HG03571 (cell line): ENCODE measurements around the gene PDC.
A peak's percentile ranks its signal among the peaks of the same experiment; 100 is the strongest.
"Not testable (repeated sequence)": the region's sequence is repeated elsewhere in the genome, so short reads cannot be mapped to it uniquely, and the experiment has no call there.

ENCODE experiments used
- ATAC-seq: cut with Tn5 transposase; IDR thresholded peaks from one replicate; pipeline ENCODE4 v1.9.1; 2021; ENCODE audit not compliant: unreplicated experiment

Gene PDC

DNA sequence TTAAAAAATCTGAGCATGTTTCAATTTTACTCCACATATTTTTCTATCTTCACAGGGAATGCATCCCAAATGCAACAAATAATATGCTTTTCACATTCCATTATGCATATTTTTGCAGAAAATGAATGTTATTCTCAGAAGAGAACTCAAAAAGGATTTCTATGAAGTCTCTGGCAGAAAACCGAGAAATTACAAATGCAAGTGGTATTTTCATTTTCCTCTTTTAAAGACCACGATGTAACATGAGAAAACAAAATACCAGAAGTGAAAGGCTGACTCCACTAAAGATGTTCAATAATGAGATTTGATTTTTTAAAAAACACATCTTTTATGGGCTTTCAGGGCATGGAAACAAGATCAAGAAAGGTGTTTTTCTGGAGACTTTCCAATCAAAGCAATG is 5.0 kb upstream of the PDC start:
- ATAC-seq = no peak

DNA sequence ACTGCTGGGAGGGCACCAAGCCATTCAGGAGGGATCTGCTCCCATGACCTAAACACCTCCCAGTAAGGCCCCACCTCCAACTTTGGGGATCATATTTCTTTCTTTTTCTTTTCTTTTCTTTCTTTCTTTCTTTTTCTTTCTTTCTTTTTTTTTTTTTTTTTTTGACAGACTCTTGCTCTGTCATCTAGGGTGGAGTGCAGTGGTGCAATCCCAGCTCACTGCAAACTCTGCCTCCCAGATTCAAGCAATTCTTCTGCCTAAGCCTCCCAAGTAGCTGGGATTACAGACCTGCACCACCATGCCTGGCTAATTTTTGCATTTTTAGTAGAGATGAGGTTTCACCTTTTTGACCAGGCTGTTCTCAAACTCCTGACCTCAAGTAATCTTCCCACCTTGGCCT is 4.6 kb upstream of the PDC start:
- ATAC-seq = not testable (repeated sequence)

DNA sequence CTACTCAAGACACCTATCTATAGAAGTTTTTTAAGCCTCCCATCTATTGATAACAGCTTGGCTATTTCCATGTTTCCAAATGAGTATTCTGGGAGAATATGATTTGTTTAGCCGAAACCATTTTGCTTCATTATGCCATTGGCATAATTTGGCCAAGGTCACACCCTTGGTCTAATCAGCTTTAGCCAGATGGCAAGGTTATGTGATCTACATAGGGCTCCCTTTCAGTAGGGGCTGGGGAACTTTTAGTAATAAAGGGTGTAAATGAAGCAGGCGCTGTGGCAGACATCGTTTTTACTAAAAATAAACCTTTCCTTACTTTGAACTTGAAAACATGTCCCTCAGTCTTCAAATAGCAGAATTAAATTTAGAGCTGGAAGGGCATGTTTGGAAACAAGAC is 3.0 kb upstream of the PDC start:
- no peak for ATAC-seq

DNA sequence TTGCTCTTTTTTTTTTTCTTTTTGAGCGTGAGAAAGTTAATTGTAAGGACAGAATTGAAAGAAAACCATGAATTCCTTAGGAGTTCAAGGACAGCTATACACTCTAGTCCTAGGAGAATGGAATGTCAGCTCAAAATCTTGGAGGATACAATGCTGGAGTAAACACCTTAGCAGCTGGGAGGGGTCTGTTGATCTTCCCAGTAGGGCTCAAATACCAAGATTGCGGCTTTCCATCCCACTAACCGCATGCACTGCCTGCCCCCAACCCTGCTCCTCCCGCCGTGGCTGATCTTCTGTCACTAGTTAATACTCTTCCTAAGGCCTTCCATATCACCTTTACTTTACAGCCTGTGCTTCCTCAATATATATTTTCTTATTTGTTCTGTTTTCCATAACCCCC is 2.6 kb upstream of the PDC start:
- no peak for ATAC-seq

- ATAC-seq = not testable (repeated sequence)
These were observed 1.8 kb downstream of the PDC start for GRCh38 chr1:186459161-186459560.

GRCh38 chr1:186456729-186457255 is 4.1 kb downstream of the PDC start:
- ATAC-seq = no peak

- no peak for ATAC-seq
These were observed 5.9 kb downstream of the PDC start for GRCh38 chr1:186454981-186455380.

GRCh38 chr1:186446152-186446551 is 14.8 kb downstream of the PDC start:
- ATAC-seq = no peak

- ATAC-seq = no peak
These were observed 17.3 kb downstream of the PDC start for GRCh38 chr1:186443638-186444037.

DNA sequence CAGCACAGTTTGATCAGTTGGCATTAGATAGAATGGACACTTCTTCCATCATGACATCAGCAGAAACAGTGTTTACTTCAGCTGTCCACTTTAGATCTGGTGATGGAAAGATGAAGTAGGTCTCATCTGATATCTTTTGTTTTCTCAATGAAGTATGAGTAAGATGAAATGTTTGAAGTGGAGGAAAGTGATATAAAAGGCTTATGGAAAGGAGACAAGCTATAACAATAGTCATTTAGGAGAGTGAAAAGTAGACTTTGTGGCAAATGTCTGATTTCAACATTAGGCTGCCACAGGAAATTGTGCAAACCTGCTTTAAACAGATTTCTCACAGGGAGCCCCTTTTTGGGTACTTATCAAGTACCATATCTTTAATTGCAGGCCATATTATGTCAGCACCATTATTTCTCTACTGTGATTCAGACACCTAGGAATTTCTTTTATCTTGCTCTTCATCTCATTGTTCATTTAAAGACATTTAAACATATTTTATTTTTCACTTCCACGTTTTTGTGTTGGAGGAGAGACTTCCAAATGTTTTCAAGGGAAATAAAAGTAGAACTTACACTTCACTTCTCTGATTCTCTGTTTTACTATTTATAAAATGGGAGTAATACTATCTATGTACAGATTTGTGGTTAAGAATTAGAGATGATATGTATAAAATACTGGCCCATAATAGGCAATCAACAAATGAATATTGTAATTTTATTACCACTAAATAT is 18.1 kb downstream of the PDC start:
- ATAC-seq = no peak

- no peak for ATAC-seq
These were observed 20.3 kb downstream of the PDC start for GRCh38 chr1:186440584-186440983.

- ATAC-seq = no peak
These were observed 22.3 kb downstream of the PDC start for GRCh38 chr1:186438567-186438966.

- no peak for ATAC-seq
These were observed 25.6 kb downstream of the PDC start for GRCh38 chr1:186435336-186435735.

DNA sequence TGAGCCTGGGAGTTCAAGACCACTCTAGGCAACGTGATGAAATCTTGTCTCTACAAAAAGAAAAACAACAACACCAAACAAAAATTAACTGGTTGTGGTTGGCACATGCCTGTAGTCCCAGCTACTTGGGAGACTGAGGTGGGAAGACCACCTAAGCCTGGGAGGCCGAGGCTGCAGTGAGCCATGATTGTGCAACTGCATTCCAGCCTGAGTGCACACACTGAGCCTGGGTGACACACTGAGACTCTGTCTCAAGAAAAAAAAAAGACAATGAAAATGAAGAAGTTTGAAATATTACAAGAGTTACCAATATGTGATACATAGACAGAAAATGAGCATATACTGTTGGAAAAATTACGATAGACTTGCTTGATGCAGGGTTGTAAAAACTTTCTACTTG is 31.9 kb downstream of the PDC start:
- no peak for ATAC-seq

DNA sequence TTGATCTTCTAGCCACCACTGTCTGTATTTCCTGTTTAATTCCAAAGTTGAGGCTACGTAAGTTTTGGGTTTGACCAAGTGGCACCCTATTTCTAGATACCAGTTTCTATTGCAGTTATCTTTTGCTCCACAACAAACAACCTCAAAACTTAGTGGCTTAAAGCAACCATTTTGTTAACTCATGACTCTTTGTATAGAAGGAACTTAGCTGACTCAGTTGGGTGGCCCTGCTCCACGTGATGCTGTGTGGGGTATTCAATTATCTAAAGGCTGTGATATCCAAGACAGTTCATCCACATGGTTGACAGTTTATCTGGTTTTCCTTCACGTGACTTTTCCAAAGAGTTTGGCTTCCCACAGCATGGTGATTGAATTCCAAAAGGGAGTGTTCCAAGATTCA is 34.8 kb downstream of the PDC start:
- ATAC-seq = no peak

GRCh38 chr1:186424539-186424938 is 36.4 kb downstream of the PDC start:
- ATAC-seq = no peak

GRCh38 chr1:186421446-186421845 is 39.5 kb downstream of the PDC start:
- no peak for ATAC-seq

DNA sequence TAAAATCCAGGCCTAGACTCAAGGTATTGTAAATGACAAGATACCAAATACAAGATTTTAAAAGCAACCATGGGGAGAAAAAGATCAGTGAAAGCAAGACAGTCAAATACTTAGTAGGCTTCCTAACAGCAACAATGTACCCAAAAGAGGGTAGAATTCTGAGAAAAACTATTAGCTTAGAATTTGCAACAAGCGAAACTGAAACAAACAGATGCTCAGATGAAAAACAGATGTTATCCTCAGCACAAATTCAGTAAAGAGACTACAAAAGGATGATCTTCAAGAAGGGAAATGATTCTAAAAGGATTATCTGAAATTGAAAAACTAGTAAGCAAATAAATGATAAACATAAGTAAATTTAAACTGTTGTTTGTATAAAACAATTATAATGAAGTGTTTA is 40.0 kb downstream of the PDC start:
- peak; percentile 65 for ATAC-seq

GRCh38 chr1:186420311-186420710 is 40.6 kb downstream of the PDC start:
- no peak for ATAC-seq

DNA sequence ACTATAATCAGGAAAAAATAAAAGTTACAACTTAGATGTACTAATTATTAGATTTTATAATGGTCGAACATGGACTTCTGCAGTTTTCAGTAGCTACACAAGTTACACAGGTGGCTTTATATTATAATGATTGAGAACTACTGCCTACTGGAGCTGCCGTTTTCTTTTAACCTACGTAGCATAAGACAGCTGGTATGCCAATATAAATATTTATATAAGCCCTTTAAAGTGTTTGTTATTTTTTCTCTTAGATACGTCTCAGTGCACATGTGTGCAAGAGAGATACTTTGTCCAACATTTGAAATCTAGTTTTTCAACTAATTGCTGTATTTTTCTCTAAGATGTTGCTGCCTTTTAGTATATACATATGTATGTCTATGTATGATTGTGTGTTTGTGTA is 42.4 kb downstream of the PDC start:
- ATAC-seq = no peak

- no peak for ATAC-seq
These were observed 47.6 kb downstream of the PDC start for GRCh38 chr1:186413319-186413718.

DNA sequence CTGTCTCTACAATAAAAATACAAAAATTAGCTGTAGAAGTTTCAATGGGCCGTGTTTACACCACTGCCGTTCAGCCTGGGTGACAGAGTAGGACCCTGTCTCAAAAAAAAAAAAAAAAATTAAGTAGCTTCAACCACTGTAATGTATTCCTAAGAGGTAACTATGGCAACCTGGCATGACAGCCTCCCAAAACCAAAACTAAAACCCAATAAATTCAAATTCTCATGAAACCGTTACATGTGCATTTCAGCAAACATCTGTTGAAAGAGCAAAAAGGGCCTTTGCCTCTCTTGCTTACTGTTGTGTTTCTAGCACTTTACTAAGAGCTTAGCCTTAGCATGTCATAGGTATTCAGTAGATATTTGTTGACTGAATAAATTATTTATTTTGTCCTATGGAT is 51.8 kb downstream of the PDC start:
- ATAC-seq = no peak

DNA sequence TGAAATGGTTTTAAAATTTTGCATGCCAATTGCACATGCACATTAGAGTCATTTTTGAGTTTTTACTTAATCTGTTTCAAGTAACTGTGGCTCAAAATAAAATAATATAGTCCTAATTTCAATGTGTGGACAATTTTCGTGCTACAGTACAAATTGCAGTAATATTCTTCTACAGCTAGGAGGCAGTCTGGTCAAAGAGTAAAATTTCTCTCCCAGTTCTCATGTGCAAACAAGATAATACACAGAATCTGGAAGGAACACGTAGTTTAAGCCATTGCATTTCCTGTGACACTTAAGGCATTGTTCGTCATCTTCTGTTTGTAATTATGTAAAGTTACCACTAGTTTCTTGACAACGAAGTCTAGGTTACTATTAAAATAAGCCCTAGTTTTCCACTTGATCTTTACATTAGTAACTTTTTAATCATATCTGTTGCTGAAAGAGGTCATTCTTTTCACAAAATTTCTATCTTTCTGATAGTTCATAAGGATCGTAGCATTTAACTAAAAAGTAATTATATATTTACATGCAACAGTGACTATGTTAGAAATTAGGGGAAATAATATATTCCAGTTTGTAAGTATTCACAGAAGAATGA is 56.4 kb downstream of the PDC start:
- ATAC-seq = no peak
